Fibroblast of the conjunctiva (primary cell): ENCODE results near the gene IVL.

Source experiments
- DNase-seq: peaks from one replicate; pipeline ENCODE4 v3.0.0-alpha.2; 2010; ENCODE audit warnings: low read depth

Gene IVL

GRCh38 chr1:152954436-152954835, 46.1 kb downstream of the IVL start:
- DNase-seq, result no peak

- no peak for DNase-seq
These were observed 49.2 kb downstream of the IVL start for GRCh38 chr1:152957561-152957960.

GRCh38 chr1:152959273-152959672, 50.9 kb downstream of the IVL start:
- no peak for DNase-seq

GRCh38 chr1:152959801-152960451, 51.6 kb downstream of the IVL start:
- DNase-seq, result no peak

GRCh38 chr1:152960452-152961044, 52.2 kb downstream of the IVL start:
- no peak for DNase-seq
